H1 (cell line): Measurements from ENCODE around the gene GMEB2. TPM values are rescaled to one million over a fixed set of nuclear protein-coding genes. Genes with fewer than 3 reads are reported as not detected.

Experiments used
- CTCF ChIA-PET: fragments of 300-600 bp; sonication (Branson Sonifier 250); formaldehyde crosslinking; loops from one replicate; lab custom pipeline; 2021; ENCODE audit not compliant: partially characterized antibody; lab: Charles Lee
- POLR2A ChIA-PET: fragments of 300-600 bp; sonication (Branson Sonifier 250); formaldehyde crosslinking; loops from one replicate; lab custom pipeline; 2021; ENCODE audit warnings: inconsistent platforms; ENCODE audit not compliant: partially characterized antibody; lab: Charles Lee
- DNase-seq, 2 experiments: peaks; one replicate each; pipeline versions ENCODE4 v3.0.0 to v3.0.0-alpha.2; 2010 to 2022; ENCODE audit warnings: low spot score in 2 of 2, low read depth in 1 of 2, mixed read lengths in 1 of 2
- FAIRE-seq: peaks from 2 replicates; lab custom pipeline; 2011; peaks lifted over from hg19 to GRCh38; lab: Jason Lieb, UNC
- H2AFZ ChIP-seq: 2 replicates; pipeline ENCODE4 v1.8.1; 2012; ENCODE audit warnings: low read length, inconsistent platforms
- H2AK5ac ChIP-seq: 2 replicates; pipeline ENCODE4 v1.6.1; 2013; ENCODE audit warnings: low read depth, low read length
- H2BK120ac ChIP-seq: replicated peaks from 2 replicates; pipeline ENCODE3; 2013; ENCODE audit warnings: low read depth, low read length, inconsistent platforms
- H2BK12ac ChIP-seq: 2 replicates; pipeline ENCODE4 v1.6.1; 2013; ENCODE audit warnings: low read depth, low read length
- H2BK15ac ChIP-seq: 2 replicates; pipeline ENCODE4 v1.6.1; 2013; ENCODE audit warnings: low read length
- H2BK20ac ChIP-seq: 2 replicates; pipeline ENCODE4 v1.6.1; 2013; ENCODE audit warnings: low read length
- H2BK5ac ChIP-seq: 2 replicates; pipeline ENCODE4 v1.6.1; 2013; ENCODE audit warnings: low read depth, low read length
- H3K14ac ChIP-seq: 2 replicates; pipeline ENCODE4 v1.6.1; 2013; ENCODE audit warnings: inconsistent platforms; ENCODE audit not compliant: insufficient read length
- H3K18ac ChIP-seq: 2 replicates; pipeline ENCODE4 v1.6.1; 2013; ENCODE audit warnings: low read length; ENCODE audit errors: extremely low read depth
- H3K23ac ChIP-seq: 2 replicates; pipeline ENCODE4 v1.6.1; 2013; ENCODE audit warnings: inconsistent platforms; ENCODE audit not compliant: insufficient read length
- H3K23me2 ChIP-seq: 2 replicates; pipeline ENCODE4 v1.6.1; 2013; ENCODE audit warnings: low read depth, low read length
- H3K27ac ChIP-seq: 2 replicates; pipeline ENCODE4 v1.6.1; 2011; ENCODE audit warnings: low read depth, low read length, inconsistent platforms
- H3K27me3 ChIP-seq, 4 experiments: replicated peaks in 1 of 4; 1 replicate in 1 of 4; 2 replicates in 3 of 4; pipeline versions ENCODE4 v1.6.1 to v1.8.1; 2011 to 2013; ENCODE audit warnings: low read length in 3 of 4, mild to moderate bottlenecking in 3 of 4, inconsistent platforms in 2 of 4, mixed read lengths in 2 of 4, moderate library complexity in 1 of 4; ENCODE audit not compliant: control insufficient read depth in 3 of 4, insufficient read depth in 3 of 4; ENCODE audit errors: extremely low read depth in 1 of 4
- H3K36me3 ChIP-seq, 4 experiments: 2 replicates each; pipeline versions ENCODE4 v1.6.1 to v1.8.1; 2011 to 2013; ENCODE audit warnings: mild to moderate bottlenecking in 4 of 4, low read length in 3 of 4, moderate library complexity in 2 of 4, control low read depth in 1 of 4, inconsistent platforms in 1 of 4; ENCODE audit not compliant: insufficient read depth in 4 of 4, control insufficient read depth in 2 of 4
- H3K4ac ChIP-seq: replicated peaks from 2 replicates; pipeline ENCODE3; 2013; ENCODE audit warnings: low read length, low read depth, mixed read lengths, inconsistent platforms; ENCODE audit not compliant: insufficient read length
- H3K4me1 ChIP-seq, 4 experiments: replicated peaks in 1 of 4; 1 replicate in 1 of 4; 2 replicates in 3 of 4; pipeline versions ENCODE4 v1.6.1 to v1.8.1; 2011 to 2013; ENCODE audit warnings: low read length in 3 of 4, inconsistent platforms in 2 of 4, mixed read lengths in 1 of 4; ENCODE audit not compliant: insufficient read depth in 4 of 4, control insufficient read depth in 3 of 4
- H3K4me2 ChIP-seq, 2 experiments: 2 replicates each; pipeline versions ENCODE4 v1.6.1 to v1.8.1; 2011 to 2013; ENCODE audit warnings: low read depth in 2 of 2, low read length in 2 of 2, control low read depth in 1 of 2, inconsistent platforms in 1 of 2, mild to moderate bottlenecking in 1 of 2; ENCODE audit not compliant: insufficient read depth in 1 of 2
- H3K4me3 ChIP-seq, 4 experiments: fragments of 200-600, 300-600 bp in 1 of 4; sonication (generic), shearing (Covaris generic), sonication (Bioruptor Twin) in 1 of 4; 2 replicates each; pipeline versions ENCODE4 v1.5.1 to v1.8.1; 2011 to 2016; ENCODE audit warnings: low read length in 4 of 4, low read depth in 3 of 4, control low read depth in 2 of 4, inconsistent platforms in 2 of 4, mild to moderate bottlenecking in 2 of 4, mixed read lengths in 1 of 4, moderate library complexity in 1 of 4; ENCODE audit not compliant: insufficient read depth in 2 of 4; ENCODE audit errors: extremely low read depth in 1 of 4
- H3K56ac ChIP-seq: replicated peaks from 2 replicates; pipeline ENCODE3; 2013; ENCODE audit warnings: low read depth, mild to moderate bottlenecking, mixed read lengths, low read length, inconsistent platforms; ENCODE audit not compliant: insufficient read length
- H3K79me1 ChIP-seq: 2 replicates; pipeline ENCODE4 v1.6.1; 2013; ENCODE audit warnings: low read depth, low read length, control low read depth
- H3K79me2 ChIP-seq, 2 experiments: 2 replicates each; pipeline versions ENCODE4 v1.6.1 to v1.8.1; 2012 to 2013; ENCODE audit warnings: low read length in 2 of 2, mild to moderate bottlenecking in 2 of 2, inconsistent platforms in 1 of 2; ENCODE audit not compliant: insufficient read depth in 2 of 2, control insufficient read depth in 1 of 2
- H3K9ac ChIP-seq, 4 experiments: replicated peaks in 1 of 4; 1 replicate in 1 of 4; 2 replicates in 3 of 4; pipeline versions ENCODE4 v1.6.1 to v1.8.1; 2011 to 2013; ENCODE audit warnings: low read depth in 3 of 4, low read length in 3 of 4, control low read depth in 2 of 4, mild to moderate bottlenecking in 2 of 4, moderate library complexity in 2 of 4, inconsistent platforms in 1 of 4; ENCODE audit errors: extremely low read depth in 1 of 4
- H3K9me3 ChIP-seq, 2 experiments: 2 replicates each; pipeline versions ENCODE4 v1.6.1 to v1.8.1; 2012 to 2013; ENCODE audit warnings: mild to moderate bottlenecking in 2 of 2, moderate library complexity in 2 of 2, control low read depth in 1 of 2, inconsistent platforms in 1 of 2, low read depth in 1 of 2, low read length in 1 of 2, mixed read lengths in 1 of 2; ENCODE audit not compliant: insufficient read depth in 2 of 2
- H4K20me1 ChIP-seq, 2 experiments: replicated peaks in 1 of 2; 2 replicates each; pipeline versions ENCODE3 to v1.8.1; 2011 to 2013; ENCODE audit warnings: inconsistent platforms in 2 of 2, low read length in 2 of 2, mild to moderate bottlenecking in 1 of 2; ENCODE audit not compliant: insufficient read depth in 2 of 2, control insufficient read depth in 1 of 2
- H4K5ac ChIP-seq: 2 replicates; pipeline ENCODE4 v1.6.1; 2013; ENCODE audit warnings: low read length, low read depth, mixed read lengths, inconsistent platforms; ENCODE audit not compliant: insufficient read length
- H4K8ac ChIP-seq: 2 replicates; pipeline ENCODE4 v1.8.0; 2013; ENCODE audit warnings: mild to moderate bottlenecking, moderate library complexity, low read length, inconsistent platforms; ENCODE audit not compliant: insufficient read depth; ENCODE audit errors: extremely low read depth
- H4K91ac ChIP-seq: replicated peaks from 2 replicates; pipeline ENCODE3; 2013; ENCODE audit warnings: low read length, mixed read lengths, inconsistent platforms; ENCODE audit not compliant: insufficient read length
- BACH1 ChIP-seq: IDR thresholded peaks from 2 replicates; pipeline ENCODE4 v1.6.1; 2012; ENCODE audit warnings: low read length, improper control_type of control experiment
- CREB1 ChIP-seq: IDR thresholded peaks from 2 replicates; pipeline ENCODE4 v1.6.1; 2012; ENCODE audit warnings: inconsistent platforms
- HDAC6 ChIP-seq: IDR thresholded peaks from one replicate; pipeline ENCODE4 v1.7.1; 2012; ENCODE audit warnings: low read depth, mild to moderate bottlenecking, inconsistent platforms, low read length, moderate library complexity
- KDM5A ChIP-seq: fragments of 200-600 bp; IDR thresholded peaks from 2 replicates; pipeline ENCODE4 v1.7.1; 2012; ENCODE audit warnings: mild to moderate bottlenecking, low read length, inconsistent platforms, mixed read lengths
- PHF8 ChIP-seq: fragments of 200-600 bp; sonication (generic); conservative IDR thresholded peaks from 2 replicates; pipeline ENCODE4 v1.7.1; 2012; ENCODE audit warnings: low read depth, mild to moderate bottlenecking, inconsistent platforms, low read length, moderate library complexity
- RNF2 ChIP-seq: fragments of 200-900, 300-1000 bp; sonication (generic); IDR thresholded peaks from 2 replicates; pipeline ENCODE4 v1.7.1; 2016; ENCODE audit warnings: borderline replicate concordance, low read depth, mild to moderate bottlenecking, antibody characterized with exemption, low read length; ENCODE audit not compliant: poor library complexity, severe bottlenecking; ENCODE audit errors: missing control alignments
- TEAD4 ChIP-seq: IDR thresholded peaks from 2 replicates; pipeline ENCODE4 v1.6.1; 2012; ENCODE audit warnings: low read depth, low read length, inconsistent platforms, mixed read lengths
- whole genome bisulfite sequencing, 2 experiments: shearing (Covaris generic) in 1 of 2; methylation state at CpG; one replicate each; pipeline versions ENCODE4 v1.1.6 to v1.1.7; 2013 to 2015; ENCODE audit warnings: low lambda C conversion rate in 2 of 2, mixed read lengths in 2 of 2, inconsistent platforms in 1 of 2, low coverage in 1 of 2, missing lambda C conversion rate in 1 of 2; ENCODE audit not compliant: insufficient replicate concordance in 2 of 2, insufficient coverage in 1 of 2, insufficient read length in 1 of 2; ENCODE audit errors: extremely low coverage in 1 of 2, missing lambda C conversion rate in 1 of 2; 5-methylcytosine and 5-hydroxymethylcytosine counted together
- polyA plus RNA-seq, 7 experiments: library from polyadenylated mRNA; depleted of rRNA in 3 of 7; stranded (reverse) in 5 of 7; unstranded in 2 of 7; fragments of >200 nt in 5 of 7; fragments of 200-250 nt in 2 of 7; gene quantifications; 1 replicate in 5 of 7; 2 replicates in 1 of 7; 4 replicates in 1 of 7; pipeline versions ENCODE4 v1.2.1 to v1.2.3, GENCODE V29; 2011 to 2013; ENCODE audit warnings: missing spikeins in 2 of 7, mixed read lengths in 2 of 7
- total RNA-seq: library from RNA; stranded (reverse); fragmentation: NEBNext Ultra II Directional; extraction: Animal tissue kit (Norgen Biotek cat#: 25700); gene quantifications from 2 replicates; pipeline ENCODE4 v1.2.1, GENCODE V29; 2021
- TF ChIP-seq, protein P1 (sequence below): IDR thresholded peaks from 2 replicates; pipeline ENCODE4 v1.6.1; 2012; ENCODE audit warnings: low read length, inconsistent platforms

GMEB2 gene
- total and polyA plus RNA-seq, 2 of the 8 experiments (the other 6 are each of a cell fraction or from before 2014, with no cell fraction given): 12.9 to 14.2 TPM

GRCh38 chr20:63606686-63607085, 20.2 kb downstream of the GMEB2 start:
- Histone ChIP-seq H2BK5ac (no peak overlapping the region), H3K23me2 (no peaks in the 10 kb centered on the region), H3K4me1 (no peaks in the 10 kb centered on the region), H3K4me2 (no peak overlapping the region), H3K18ac (no peak overlapping the region), H2BK120ac (no peak overlapping the region), H2BK12ac (no peak overlapping the region), H3K27me3 (no peaks in the 10 kb centered on the region), H2AK5ac (no peak overlapping the region), H3K23ac (no peak overlapping the region), H4K5ac (no peak overlapping the region), H3K9me3 (no peaks in the 10 kb centered on the region), H3K56ac (no peak overlapping the region), H4K91ac (no peak overlapping the region), H2BK20ac (no peak overlapping the region), H4K20me1 (no peaks in the 10 kb centered on the region), H3K4me3 (no peak overlapping the region), H3K4ac (no peak overlapping the region), H3K79me1 (0 out of 2 replicates have a peak, but pooled peaks cover 2% of the 10 kb centered on the region), H3K79me2 (peaks cover 0 to 8% of the 10 kb centered on the region in 2 experiments; a peak in 1 of 4 replicates), H3K27ac (no peak overlapping the region), H2AFZ (no peak overlapping the region), H2BK15ac (no peak overlapping the region), H4K8ac (no peak overlapping the region)
- FAIRE-seq: no peak
- CTCF ChIA-PET: no interaction called here
- no peak for DNase-seq
- 94% methylated on average over 9 of the region's 9 CpGs; no CpG with 5 or more reads in 1 of the 2 experiments for WGBS, 2 experiments
- TF ChIP-seq CREB1 (no peak), TEAD4 (no peak), BACH1 (no peak), RNF2 (no peak), KDM5A (no peak), PHF8 (no peak), HDAC6 (no peak)
- TF ChIP-seq, protein P1, sequence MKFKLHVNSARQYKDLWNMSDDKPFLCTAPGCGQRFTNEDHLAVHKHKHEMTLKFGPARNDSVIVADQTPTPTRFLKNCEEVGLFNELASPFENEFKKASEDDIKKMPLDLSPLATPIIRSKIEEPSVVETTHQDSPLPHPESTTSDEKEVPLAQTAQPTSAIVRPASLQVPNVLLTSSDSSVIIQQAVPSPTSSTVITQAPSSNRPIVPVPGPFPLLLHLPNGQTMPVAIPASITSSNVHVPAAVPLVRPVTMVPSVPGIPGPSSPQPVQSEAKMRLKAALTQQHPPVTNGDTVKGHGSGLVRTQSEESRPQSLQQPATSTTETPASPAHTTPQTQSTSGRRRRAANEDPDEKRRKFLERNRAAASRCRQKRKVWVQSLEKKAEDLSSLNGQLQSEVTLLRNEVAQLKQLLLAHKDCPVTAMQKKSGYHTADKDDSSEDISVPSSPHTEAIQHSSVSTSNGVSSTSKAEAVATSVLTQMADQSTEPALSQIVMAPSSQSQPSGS: no peak
- TF ChIP-seq, all 59 proteins: peak for 0
- POLR2A ChIA-PET: no interaction called here
- peaks cover 8 to 11% (median 8%) of the 10 kb centered on the region in 4 experiments; a peak in 6 of 8 replicates for H3K36me3 ChIP-seq
- H3K14ac ChIP-seq: no peak overlapping the region
- no peak overlapping the region for H3K9ac ChIP-seq
